GM10266 (cell line): ENCODE results near the gene CALCOCO1.

Source experiments
- DNase-seq: peaks from one replicate; pipeline ENCODE4 v3.0.0; 2012; ENCODE audit errors: extremely low spot score
- TF ChIP-seq, protein P1 (sequence below): IDR thresholded peaks from 2 replicates; pipeline ENCODE4 v1.5.1; 2012; ENCODE audit warnings: mild to moderate bottlenecking, low read depth; ENCODE audit not compliant: control insufficient read depth, insufficient read depth; ENCODE audit errors: missing control alignments

Gene CALCOCO1, protein sequence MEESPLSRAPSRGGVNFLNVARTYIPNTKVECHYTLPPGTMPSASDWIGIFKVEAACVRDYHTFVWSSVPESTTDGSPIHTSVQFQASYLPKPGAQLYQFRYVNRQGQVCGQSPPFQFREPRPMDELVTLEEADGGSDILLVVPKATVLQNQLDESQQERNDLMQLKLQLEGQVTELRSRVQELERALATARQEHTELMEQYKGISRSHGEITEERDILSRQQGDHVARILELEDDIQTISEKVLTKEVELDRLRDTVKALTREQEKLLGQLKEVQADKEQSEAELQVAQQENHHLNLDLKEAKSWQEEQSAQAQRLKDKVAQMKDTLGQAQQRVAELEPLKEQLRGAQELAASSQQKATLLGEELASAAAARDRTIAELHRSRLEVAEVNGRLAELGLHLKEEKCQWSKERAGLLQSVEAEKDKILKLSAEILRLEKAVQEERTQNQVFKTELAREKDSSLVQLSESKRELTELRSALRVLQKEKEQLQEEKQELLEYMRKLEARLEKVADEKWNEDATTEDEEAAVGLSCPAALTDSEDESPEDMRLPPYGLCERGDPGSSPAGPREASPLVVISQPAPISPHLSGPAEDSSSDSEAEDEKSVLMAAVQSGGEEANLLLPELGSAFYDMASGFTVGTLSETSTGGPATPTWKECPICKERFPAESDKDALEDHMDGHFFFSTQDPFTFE

GRCh38 chr12:53727310-53728041 lies at the start of gene CALCOCO1:
Gene CALCOCO1 (minus strand): TSS chr12:53727452. CDS start chr12:53725242, 2,210 bp downstream.
- peak; percentile 94 for DNase-seq
- TF ChIP-seq, protein P1, sequence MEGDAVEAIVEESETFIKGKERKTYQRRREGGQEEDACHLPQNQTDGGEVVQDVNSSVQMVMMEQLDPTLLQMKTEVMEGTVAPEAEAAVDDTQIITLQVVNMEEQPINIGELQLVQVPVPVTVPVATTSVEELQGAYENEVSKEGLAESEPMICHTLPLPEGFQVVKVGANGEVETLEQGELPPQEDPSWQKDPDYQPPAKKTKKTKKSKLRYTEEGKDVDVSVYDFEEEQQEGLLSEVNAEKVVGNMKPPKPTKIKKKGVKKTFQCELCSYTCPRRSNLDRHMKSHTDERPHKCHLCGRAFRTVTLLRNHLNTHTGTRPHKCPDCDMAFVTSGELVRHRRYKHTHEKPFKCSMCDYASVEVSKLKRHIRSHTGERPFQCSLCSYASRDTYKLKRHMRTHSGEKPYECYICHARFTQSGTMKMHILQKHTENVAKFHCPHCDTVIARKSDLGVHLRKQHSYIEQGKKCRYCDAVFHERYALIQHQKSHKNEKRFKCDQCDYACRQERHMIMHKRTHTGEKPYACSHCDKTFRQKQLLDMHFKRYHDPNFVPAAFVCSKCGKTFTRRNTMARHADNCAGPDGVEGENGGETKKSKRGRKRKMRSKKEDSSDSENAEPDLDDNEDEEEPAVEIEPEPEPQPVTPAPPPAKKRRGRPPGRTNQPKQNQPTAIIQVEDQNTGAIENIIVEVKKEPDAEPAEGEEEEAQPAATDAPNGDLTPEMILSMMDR, result no peak

DNA sequence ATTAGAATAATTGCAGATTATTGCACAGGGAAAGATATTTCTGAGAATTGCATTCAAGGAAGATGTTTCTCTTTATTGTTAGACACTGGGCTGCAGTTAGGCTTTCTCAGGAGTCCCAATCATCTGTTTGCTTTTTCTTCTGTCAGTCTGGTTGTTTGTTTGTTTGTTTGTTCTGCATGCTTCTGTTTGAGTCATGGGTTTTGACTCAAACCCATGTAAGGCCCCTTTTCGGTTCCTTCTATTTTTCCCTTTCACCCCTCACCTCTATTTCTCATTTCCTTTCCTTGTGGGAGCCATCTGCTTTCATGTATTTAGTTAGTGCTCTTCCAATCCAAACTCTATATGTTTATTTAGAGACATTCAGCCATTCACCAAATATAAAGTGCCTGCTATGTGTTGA lies 49.6 kb upstream of the CALCOCO1 start:
- TF ChIP-seq, protein P1, result no peak
- DNase-seq, result no peak

- no peak for DNase-seq
- TF ChIP-seq, protein P1, result no peak
Observed at GRCh38 chr12:53775478-53776145, 48.4 kb upstream of the CALCOCO1 start.

DNA sequence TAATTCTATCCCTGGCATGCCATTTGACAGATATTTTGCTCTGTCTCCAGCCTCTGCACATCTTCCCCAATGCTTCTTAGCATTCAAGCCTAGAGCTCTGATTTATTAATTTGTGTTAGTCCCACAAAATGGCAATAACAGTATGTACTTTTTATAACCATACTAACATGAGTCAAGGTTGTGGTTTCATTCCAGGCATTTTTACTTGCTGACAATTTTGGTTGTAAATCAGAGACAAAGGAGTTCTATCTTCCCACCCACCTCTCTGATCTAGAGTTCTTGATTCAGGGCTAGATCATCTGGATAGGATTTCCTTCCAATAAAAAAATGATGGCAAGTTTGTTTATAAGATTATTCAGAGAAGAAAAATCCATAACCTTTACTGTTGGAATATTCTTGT lies 43.0 kb upstream of the CALCOCO1 start:
- DNase-seq, result no peak
- TF ChIP-seq, protein P1, result no peak

GRCh38 chr12:53768976-53769375 lies 41.7 kb upstream of the CALCOCO1 start:
- TF ChIP-seq, protein P1, result no peak
- DNase-seq, result no peak

GRCh38 chr12:53766881-53767280 lies 39.6 kb upstream of the CALCOCO1 start:
- DNase-seq, result no peak
- TF ChIP-seq, protein P1, result no peak
